ENCODE results near the gene C12orf60. TPM values are rescaled to one million over a fixed set of nuclear protein-coding genes. Genes with fewer than 3 reads are reported as not detected.

Gene C12orf60
- total and polyA plus RNA-seq, 5 donors from 2014 or later, result 0.54 to 2.8 (median 1.4) TPM

DNA sequence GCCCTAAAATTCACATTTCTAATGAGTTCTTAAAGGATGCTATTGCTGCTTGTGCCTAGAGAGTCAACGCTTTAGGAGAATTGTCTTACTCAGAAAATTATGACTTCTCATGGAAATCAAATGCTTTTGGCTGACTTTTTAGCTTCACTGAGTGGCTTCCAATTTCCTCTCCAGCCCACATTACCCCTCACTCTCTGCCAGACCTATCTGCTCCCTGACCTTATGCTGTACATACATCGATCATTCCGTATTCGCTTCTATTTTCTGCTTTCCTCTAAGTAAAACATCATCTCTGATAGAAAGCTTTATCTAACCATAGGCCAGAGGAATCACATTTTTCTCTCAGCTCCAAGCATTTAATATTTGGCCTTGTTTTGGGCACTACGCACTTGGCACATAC, 23.0 kb downstream of the C12orf60 start:
- H3K9me3 ChIP-seq (ENCODE audit: control insufficient read depth in 2 of 2, low read length in 2 of 2), result no peaks in the 10 kb centered on the region
- DNase-seq, result no peak
- no peak overlapping the region for H3K4me3 Mint-ChIP-seq
- peaks cover under 1% of the 10 kb centered on the region for H3K36me3 Mint-ChIP-seq
- H3K4me1 ChIP-seq (ENCODE audit: control insufficient read depth, insufficient read depth, low read length, poor library complexity, severe bottlenecking), result no peaks in the 10 kb centered on the region
- no peak overlapping the region for H3K27ac ChIP-seq (ENCODE audit: insufficient read depth, low read length, poor library complexity, severe bottlenecking)
- no peaks in the 10 kb centered on the region for H3K36me3 ChIP-seq (ENCODE audit: control insufficient read depth, insufficient read depth, low read length)
- ATAC-seq (ENCODE audit: low read depth in 2 of 2), result no peak
- peaks cover under 1% of the 10 kb centered on the region for H3K27me3 ChIP-seq (ENCODE audit: control insufficient read depth, insufficient read depth, low read length)
- H3K9me3 Mint-ChIP-seq, result peaks cover 0 to 2% (median 0%) of the 10 kb centered on the region in 7 donors
- H3K27ac Mint-ChIP-seq, result no peak overlapping the region
- no peaks in the 10 kb centered on the region for H3K4me1 Mint-ChIP-seq
- H3K4me3 ChIP-seq (ENCODE audit: low read depth, low read length), result no peak overlapping the region
- H3K27me3 Mint-ChIP-seq, result peaks cover 2% of the 10 kb centered on the region

DNA sequence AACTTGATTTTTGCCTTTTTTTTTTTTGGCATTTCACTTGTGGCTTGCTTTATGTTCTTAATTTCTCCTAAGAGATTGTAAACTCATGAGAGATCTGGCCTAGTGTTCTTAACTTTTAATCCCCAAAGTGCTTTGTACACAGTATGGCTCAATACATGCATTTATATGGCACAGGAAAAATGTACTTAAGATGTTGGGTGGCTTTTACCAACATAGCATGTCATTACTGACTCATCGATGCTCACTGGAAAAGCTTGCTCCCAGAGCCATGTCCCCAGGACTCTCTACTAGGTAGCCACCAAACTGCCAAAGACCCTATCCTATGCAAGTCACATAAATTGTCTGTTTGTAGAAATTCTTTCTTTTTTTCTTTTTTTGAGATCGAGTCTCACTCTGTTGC, 23.6 kb downstream of the C12orf60 start:
- Mint-ChIP-seq H3K36me3 (peaks cover 5% of the 10 kb centered on the region), H3K9me3 (peaks cover 0 to 5% (median 0%) of the 10 kb centered on the region in 7 donors), H3K27me3 (peaks cover 5% of the 10 kb centered on the region), H3K27ac (no peak overlapping the region), H3K4me1 (no peaks in the 10 kb centered on the region), H3K4me3 (no peak overlapping the region)
- Histone ChIP-seq H3K36me3 (ENCODE audit: control insufficient read depth, insufficient read depth, low read length) (no peaks in the 10 kb centered on the region), H3K9me3 (ENCODE audit: control insufficient read depth in 2 of 2, low read length in 2 of 2) (no peaks in the 10 kb centered on the region), H3K4me3 (ENCODE audit: low read depth, low read length) (no peak overlapping the region), H3K27ac (ENCODE audit: insufficient read depth, low read length, poor library complexity, severe bottlenecking) (no peak overlapping the region), H3K4me1 (ENCODE audit: control insufficient read depth, insufficient read depth, low read length, poor library complexity, severe bottlenecking) (no peaks in the 10 kb centered on the region), H3K27me3 (ENCODE audit: control insufficient read depth, insufficient read depth, low read length) (peaks cover 5% of the 10 kb centered on the region)
- ATAC-seq (ENCODE audit: low read depth in 2 of 2) (no peak), DNase-seq (no peak)

DNA sequence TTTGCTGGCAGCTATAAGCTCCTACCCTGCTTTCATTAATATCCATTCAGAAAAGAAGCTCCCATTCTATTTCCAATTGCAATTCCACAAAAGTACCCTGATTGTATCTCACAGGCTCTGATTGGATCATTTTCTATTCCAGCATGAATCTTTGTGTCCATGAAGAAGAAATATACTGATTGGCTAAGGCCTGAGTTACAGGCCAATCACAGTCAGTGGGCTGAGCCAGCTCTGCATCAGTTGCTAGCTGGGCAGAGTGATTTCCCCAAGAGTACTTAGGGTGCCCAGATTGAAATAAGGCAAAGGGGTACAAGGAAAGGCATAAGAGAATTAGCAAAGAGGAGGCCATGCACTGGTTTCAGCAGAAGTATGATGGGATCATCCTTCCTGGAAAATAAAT, 25.4 kb downstream of the C12orf60 start:
- peak in 1 of 3 donors; percentile 30 for DNase-seq

DNA sequence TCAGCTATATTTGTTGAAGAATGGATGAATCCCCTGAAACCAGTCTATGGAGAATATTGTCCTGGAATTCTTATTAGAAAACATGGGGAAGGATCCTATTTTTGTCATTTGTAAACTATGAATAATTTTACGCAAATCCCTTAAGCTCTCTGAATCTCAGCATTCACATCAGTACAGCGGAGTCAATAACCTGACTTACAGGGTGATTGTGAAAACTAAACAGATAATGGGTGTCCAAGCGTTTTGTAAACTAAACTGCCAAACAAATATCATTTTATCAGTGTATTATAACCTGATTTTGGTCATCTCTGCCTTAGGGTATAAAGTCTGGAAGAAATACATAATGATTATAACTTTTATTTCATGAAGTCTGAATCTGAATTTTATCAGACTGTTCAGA, 29.9 kb downstream of the C12orf60 start:
- Mint-ChIP-seq H3K27ac (no peak overlapping the region), H3K4me3 (no peak overlapping the region), H3K4me1 (no peaks in the 10 kb centered on the region), H3K36me3 (peaks cover 5% of the 10 kb centered on the region), H3K27me3 (peaks cover 37% of the 10 kb centered on the region), H3K9me3 (peaks cover 0 to 7% (median 0%) of the 10 kb centered on the region in 7 donors)
- H3K4me1 ChIP-seq (ENCODE audit: control insufficient read depth, insufficient read depth, low read length, poor library complexity, severe bottlenecking), result no peaks in the 10 kb centered on the region
- H3K27me3 ChIP-seq (ENCODE audit: control insufficient read depth, insufficient read depth, low read length), result peaks cover 13% of the 10 kb centered on the region
- H3K36me3 ChIP-seq (ENCODE audit: control insufficient read depth, insufficient read depth, low read length), result no peaks in the 10 kb centered on the region
- DNase-seq (no peak), ATAC-seq (ENCODE audit: low read depth in 2 of 2) (no peak)
- no peaks in the 10 kb centered on the region for H3K9me3 ChIP-seq (ENCODE audit: control insufficient read depth in 2 of 2, low read length in 2 of 2)
- H3K4me3 ChIP-seq (ENCODE audit: low read depth, low read length), result no peak overlapping the region
- no peak overlapping the region for H3K27ac ChIP-seq (ENCODE audit: insufficient read depth, low read length, poor library complexity, severe bottlenecking)

More for the DNA sequence above, 25.4 kb downstream of the C12orf60 start:
- Mint-ChIP-seq H3K27ac (no peak overlapping the region), H3K4me3 (no peak overlapping the region), H3K9me3 (peaks cover 0 to 5% (median 0%) of the 10 kb centered on the region in 7 donors), H3K27me3 (peaks cover 13% of the 10 kb centered on the region), H3K36me3 (peaks cover 5% of the 10 kb centered on the region), H3K4me1 (no peaks in the 10 kb centered on the region)
- H3K4me3 ChIP-seq (ENCODE audit: low read depth, low read length), result no peak overlapping the region
- H3K36me3 ChIP-seq (ENCODE audit: control insufficient read depth, insufficient read depth, low read length), result no peaks in the 10 kb centered on the region
- ATAC-seq (ENCODE audit: low read depth in 2 of 2), result no peak
- H3K4me1 ChIP-seq (ENCODE audit: control insufficient read depth, insufficient read depth, low read length, poor library complexity, severe bottlenecking), result no peaks in the 10 kb centered on the region
- peaks cover 8% of the 10 kb centered on the region for H3K27me3 ChIP-seq (ENCODE audit: control insufficient read depth, insufficient read depth, low read length)
- no peaks in the 10 kb centered on the region for H3K9me3 ChIP-seq (ENCODE audit: control insufficient read depth in 2 of 2, low read length in 2 of 2)
- no peak overlapping the region for H3K27ac ChIP-seq (ENCODE audit: insufficient read depth, low read length, poor library complexity, severe bottlenecking)

DNA sequence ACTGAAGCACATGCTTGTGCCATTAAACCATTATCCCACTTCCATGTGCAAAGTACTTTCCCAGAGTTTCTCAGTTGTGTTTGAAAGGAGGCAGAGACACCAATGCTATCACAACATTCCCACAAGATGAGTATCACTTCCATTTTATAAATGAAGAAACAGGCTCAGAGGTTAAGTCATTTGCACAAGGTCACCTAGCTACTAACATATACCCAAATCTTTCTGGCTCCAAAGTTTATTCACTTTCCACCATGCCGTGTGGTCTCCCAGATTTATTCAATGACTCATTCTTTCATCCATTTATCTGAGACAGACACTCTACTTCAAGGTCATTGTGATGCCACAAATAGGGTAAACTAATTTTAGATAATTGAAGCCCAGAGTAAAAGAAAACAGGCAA, 30.5 kb downstream of the C12orf60 start:
- ATAC-seq (ENCODE audit: low read depth in 2 of 2) (no peak), DNase-seq (no peak)
- no peaks in the 10 kb centered on the region for H3K36me3 ChIP-seq (ENCODE audit: control insufficient read depth, insufficient read depth, low read length)
- H3K4me3 ChIP-seq (ENCODE audit: low read depth, low read length), result no peak overlapping the region
- no peak overlapping the region for H3K27ac ChIP-seq (ENCODE audit: insufficient read depth, low read length, poor library complexity, severe bottlenecking)
- H3K27me3 ChIP-seq (ENCODE audit: control insufficient read depth, insufficient read depth, low read length), result peaks cover 16% of the 10 kb centered on the region
- peaks cover 5% of the 10 kb centered on the region for H3K36me3 Mint-ChIP-seq
- H3K27ac Mint-ChIP-seq, result no peak overlapping the region
- no peaks in the 10 kb centered on the region for H3K9me3 ChIP-seq (ENCODE audit: control insufficient read depth in 2 of 2, low read length in 2 of 2)
- H3K4me1 Mint-ChIP-seq, result no peaks in the 10 kb centered on the region
- no peak overlapping the region for H3K4me3 Mint-ChIP-seq
- H3K9me3 Mint-ChIP-seq, result peaks cover 0 to 7% (median 0%) of the 10 kb centered on the region in 7 donors
- no peaks in the 10 kb centered on the region for H3K4me1 ChIP-seq (ENCODE audit: control insufficient read depth, insufficient read depth, low read length, poor library complexity, severe bottlenecking)
- H3K27me3 Mint-ChIP-seq, result peaks cover 43% of the 10 kb centered on the region

DNA sequence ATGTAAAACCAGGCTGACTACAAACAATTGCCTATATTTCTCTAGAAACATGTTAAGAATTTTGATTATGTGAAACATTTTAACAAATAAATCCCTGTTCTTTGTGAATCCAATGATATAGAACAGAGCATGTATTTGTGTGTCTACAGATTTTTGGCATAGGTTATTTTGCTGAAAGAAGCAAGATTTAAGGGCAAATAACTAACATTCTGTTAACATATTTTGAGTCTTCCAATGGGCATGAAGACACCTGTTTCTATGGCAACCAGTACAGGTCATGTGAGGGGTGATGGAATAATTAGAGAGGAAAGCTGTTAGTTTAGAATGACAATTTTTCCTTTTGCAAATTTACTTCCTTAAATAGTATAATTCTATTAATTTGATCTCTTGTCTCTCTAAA, 31.0 kb downstream of the C12orf60 start:
- no peaks in the 10 kb centered on the region for H3K4me1 ChIP-seq (ENCODE audit: control insufficient read depth, insufficient read depth, low read length, poor library complexity, severe bottlenecking)
- H3K27ac ChIP-seq (ENCODE audit: insufficient read depth, low read length, poor library complexity, severe bottlenecking), result no peak overlapping the region
- H3K27me3 ChIP-seq (ENCODE audit: control insufficient read depth, insufficient read depth, low read length), result peaks cover 16% of the 10 kb centered on the region
- H3K4me1 Mint-ChIP-seq, result no peaks in the 10 kb centered on the region
- H3K36me3 Mint-ChIP-seq, result peaks cover 5% of the 10 kb centered on the region
- peaks cover 0 to 7% (median 0%) of the 10 kb centered on the region in 7 donors for H3K9me3 Mint-ChIP-seq
- no peak overlapping the region for H3K4me3 Mint-ChIP-seq
- H3K36me3 ChIP-seq (ENCODE audit: control insufficient read depth, insufficient read depth, low read length), result no peaks in the 10 kb centered on the region
- H3K27me3 Mint-ChIP-seq, result peaks cover 45% of the 10 kb centered on the region
- H3K4me3 ChIP-seq (ENCODE audit: low read depth, low read length), result no peak overlapping the region
- DNase-seq (no peak), ATAC-seq (ENCODE audit: low read depth in 2 of 2) (no peak)
- H3K27ac Mint-ChIP-seq, result no peak overlapping the region
- H3K9me3 ChIP-seq (ENCODE audit: control insufficient read depth in 2 of 2, low read length in 2 of 2), result no peaks in the 10 kb centered on the region

DNA sequence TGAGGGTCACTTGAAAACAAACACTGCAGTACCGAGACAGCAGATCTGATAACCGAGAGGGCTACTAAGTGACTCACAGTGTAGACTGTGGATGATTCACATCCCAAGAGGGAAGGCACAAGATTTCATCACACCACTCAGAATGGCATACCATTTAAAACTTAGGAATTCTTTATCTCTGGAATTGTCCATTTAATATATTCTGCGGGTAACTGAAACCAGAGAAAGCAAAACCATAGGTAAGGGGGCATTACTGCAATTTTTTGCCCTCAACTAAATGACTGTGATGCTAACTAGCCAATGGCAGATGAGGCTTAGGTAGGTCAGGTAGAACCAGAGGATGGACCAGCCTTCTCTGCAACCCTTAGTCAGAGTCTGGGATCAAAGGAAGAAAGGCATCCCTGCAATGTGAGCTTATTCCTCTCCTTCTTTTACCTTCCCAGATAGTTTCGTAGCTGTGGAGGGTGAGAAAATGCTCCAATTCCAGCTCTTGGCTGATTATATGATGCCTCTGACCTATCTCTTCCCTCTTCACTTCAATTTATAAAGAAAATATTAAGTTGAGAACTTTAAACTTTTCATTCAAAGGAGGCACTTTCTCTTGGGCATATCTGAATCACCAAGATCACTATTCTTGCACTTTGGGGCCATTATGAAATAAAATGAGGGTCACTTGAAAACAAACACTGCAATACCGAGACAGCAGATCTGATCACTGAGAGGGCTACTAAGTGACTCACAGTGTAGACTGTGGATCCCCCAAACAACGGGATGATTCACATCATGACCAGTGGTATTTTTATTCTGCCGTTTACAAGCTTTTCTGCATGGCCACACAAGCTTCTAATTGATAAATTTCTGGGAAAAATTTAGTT, 33.1 kb downstream of the C12orf60 start:
- peaks cover 0 to 4% (median 0%) of the 10 kb centered on the region in 7 donors for H3K9me3 Mint-ChIP-seq
- DNase-seq (no peak), ATAC-seq (ENCODE audit: low read depth in 2 of 2) (no peak)
- Histone ChIP-seq H3K9me3 (ENCODE audit: control insufficient read depth in 2 of 2, low read length in 2 of 2) (no peaks in the 10 kb centered on the region), H3K27me3 (ENCODE audit: control insufficient read depth, insufficient read depth, low read length) (peaks cover 15% of the 10 kb centered on the region), H3K4me1 (ENCODE audit: control insufficient read depth, insufficient read depth, low read length, poor library complexity, severe bottlenecking) (no peaks in the 10 kb centered on the region), H3K27ac (ENCODE audit: insufficient read depth, low read length, poor library complexity, severe bottlenecking) (no peak overlapping the region), H3K4me3 (ENCODE audit: low read depth, low read length) (no peak overlapping the region), H3K36me3 (ENCODE audit: control insufficient read depth, insufficient read depth, low read length) (no peaks in the 10 kb centered on the region)
- no peak overlapping the region for H3K4me3 Mint-ChIP-seq
- peaks cover 4% of the 10 kb centered on the region for H3K36me3 Mint-ChIP-seq
- H3K4me1 Mint-ChIP-seq, result no peaks in the 10 kb centered on the region
- peaks cover 48% of the 10 kb centered on the region for H3K27me3 Mint-ChIP-seq
- H3K27ac Mint-ChIP-seq, result no peak overlapping the region

DNA sequence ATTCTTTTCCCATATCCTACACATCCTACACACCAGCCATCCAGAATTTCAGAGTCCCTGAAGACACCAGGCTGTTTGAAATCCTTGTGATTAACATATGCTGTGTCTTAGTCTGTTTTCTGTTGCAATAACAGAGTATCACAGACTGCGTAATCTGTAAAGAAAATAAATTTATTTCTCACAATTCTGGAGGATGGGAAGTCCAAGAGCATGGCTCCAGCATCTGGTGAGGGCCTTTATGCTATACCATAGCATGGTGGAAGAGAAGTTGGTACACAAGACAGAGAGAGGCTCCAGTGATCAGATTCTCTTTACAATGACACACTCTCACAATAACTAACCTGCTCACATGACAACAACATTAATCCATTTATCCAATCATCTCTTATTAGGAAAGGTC, 35.8 kb downstream of the C12orf60 start:
- H3K36me3 Mint-ChIP-seq, result no peaks in the 10 kb centered on the region
- peaks cover 9% of the 10 kb centered on the region for H3K27me3 ChIP-seq (ENCODE audit: control insufficient read depth, insufficient read depth, low read length)

More for the DNA sequence above, 35.8 kb downstream of the C12orf60 start:
- Histone ChIP-seq H3K27ac (ENCODE audit: insufficient read depth, low read length, poor library complexity, severe bottlenecking) (no peak overlapping the region), H3K4me1 (ENCODE audit: control insufficient read depth, insufficient read depth, low read length, poor library complexity, severe bottlenecking) (no peaks in the 10 kb centered on the region), H3K9me3 (ENCODE audit: control insufficient read depth in 2 of 2, low read length in 2 of 2) (no peaks in the 10 kb centered on the region), H3K36me3 (ENCODE audit: control insufficient read depth, insufficient read depth, low read length) (no peaks in the 10 kb centered on the region), H3K4me3 (ENCODE audit: low read depth, low read length) (no peak overlapping the region)
- Mint-ChIP-seq H3K27me3 (peaks cover 36% of the 10 kb centered on the region), H3K4me3 (no peak overlapping the region), H3K4me1 (no peaks in the 10 kb centered on the region), H3K9me3 (peaks cover 0 to 2% (median 0%) of the 10 kb centered on the region in 7 donors), H3K27ac (no peak overlapping the region)
- ATAC-seq (ENCODE audit: low read depth in 2 of 2) (no peak), DNase-seq (no peak)

All from CD4-positive, CD25-positive, alpha-beta regulatory T cell (primary cell).